22Rv1 (cell line): ENCODE data around the gene GREB1L.

Experiments
- CTCF ChIP-seq: fragments of 450-650 bp; IDR thresholded peaks from 2 replicates; pipeline ENCODE4 v1.5.1; 2017; ENCODE audit warnings: mild to moderate bottlenecking
- ZFX ChIP-seq: fragments of 450-650 bp; IDR thresholded peaks from 2 replicates; pipeline ENCODE4 v1.6.1; 2017; ENCODE audit warnings: antibody characterized with exemption, borderline replicate concordance

- TF ChIP-seq CTCF (no peak), ZFX (no peak)
Observed at GRCh38 chr18:21441670-21442069, 199.6 kb downstream of the GREB1L start.
